VCaP (cell line): ENCODE measurements around the gene RGS5.
A peak's percentile ranks its signal among the peaks of the same experiment; 100 is the strongest.

ENCODE experiments used
- H3K27ac ChIP-seq: fragments of 450-650 bp; 2 replicates; pipeline ENCODE4 v1.5.1; 2017
- TF ChIP-seq, protein P1 (sequence below): fragments of 450-650 bp; conservative IDR thresholded peaks from 2 replicates; pipeline ENCODE4 v1.5.1; 2017; ENCODE audit warnings: mild to moderate bottlenecking, moderate library complexity

The RGS5 gene

DNA sequence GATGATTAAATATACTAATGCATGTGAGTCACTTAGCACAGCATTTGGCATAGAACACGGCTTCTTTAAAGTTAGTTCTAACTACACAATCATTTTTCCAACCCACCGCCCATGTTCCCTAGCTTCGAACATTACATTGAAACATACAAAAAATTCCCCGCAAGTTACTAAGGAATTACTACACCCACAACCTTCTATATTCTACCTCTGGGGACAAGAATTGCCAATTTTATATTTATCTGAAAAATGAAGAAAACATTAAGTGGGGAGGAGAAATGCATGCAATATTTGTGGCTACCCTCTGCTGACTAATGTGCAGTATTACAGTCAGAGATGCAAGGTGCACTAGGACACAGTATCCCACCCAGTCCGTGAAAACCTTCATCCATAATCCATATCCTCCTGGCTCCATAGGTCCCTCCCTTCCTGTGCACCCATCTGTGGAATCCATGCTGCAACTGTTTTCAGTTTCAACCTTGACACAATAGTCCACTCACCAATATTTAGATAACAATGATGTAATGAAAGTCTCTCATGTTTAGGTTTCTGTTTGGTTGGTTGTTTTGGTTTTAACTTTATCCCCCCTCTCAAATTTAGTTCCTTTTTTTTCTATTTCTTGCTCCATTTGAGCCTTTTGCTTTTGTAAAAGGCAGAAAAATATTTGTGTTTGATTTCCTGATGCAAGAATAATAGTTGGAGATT is 31.6 kb downstream of the RGS5 start:
- TF ChIP-seq, protein P1, sequence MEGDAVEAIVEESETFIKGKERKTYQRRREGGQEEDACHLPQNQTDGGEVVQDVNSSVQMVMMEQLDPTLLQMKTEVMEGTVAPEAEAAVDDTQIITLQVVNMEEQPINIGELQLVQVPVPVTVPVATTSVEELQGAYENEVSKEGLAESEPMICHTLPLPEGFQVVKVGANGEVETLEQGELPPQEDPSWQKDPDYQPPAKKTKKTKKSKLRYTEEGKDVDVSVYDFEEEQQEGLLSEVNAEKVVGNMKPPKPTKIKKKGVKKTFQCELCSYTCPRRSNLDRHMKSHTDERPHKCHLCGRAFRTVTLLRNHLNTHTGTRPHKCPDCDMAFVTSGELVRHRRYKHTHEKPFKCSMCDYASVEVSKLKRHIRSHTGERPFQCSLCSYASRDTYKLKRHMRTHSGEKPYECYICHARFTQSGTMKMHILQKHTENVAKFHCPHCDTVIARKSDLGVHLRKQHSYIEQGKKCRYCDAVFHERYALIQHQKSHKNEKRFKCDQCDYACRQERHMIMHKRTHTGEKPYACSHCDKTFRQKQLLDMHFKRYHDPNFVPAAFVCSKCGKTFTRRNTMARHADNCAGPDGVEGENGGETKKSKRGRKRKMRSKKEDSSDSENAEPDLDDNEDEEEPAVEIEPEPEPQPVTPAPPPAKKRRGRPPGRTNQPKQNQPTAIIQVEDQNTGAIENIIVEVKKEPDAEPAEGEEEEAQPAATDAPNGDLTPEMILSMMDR = peak; percentile 72
- H3K27ac ChIP-seq = peak overlapping the region; percentile 13; the same call in 1 of the 2 replicates

DNA sequence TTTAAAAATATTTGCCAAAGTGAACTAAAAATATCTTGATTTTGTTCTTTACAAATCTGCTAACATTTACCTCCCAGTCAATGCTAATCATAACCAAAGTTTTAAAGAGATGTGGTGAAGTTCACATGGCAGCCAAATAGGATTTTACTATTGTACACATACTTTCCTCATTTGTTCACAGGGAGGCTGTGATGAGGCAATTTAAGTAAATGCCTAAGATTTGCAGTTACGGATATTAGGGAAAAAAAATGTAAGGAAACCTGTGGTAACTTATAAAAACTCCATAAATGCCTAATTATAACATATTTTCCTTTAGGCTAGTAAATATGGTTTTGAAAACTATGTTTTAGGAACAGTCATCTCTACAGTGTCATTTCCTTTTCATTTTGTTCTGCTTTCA is 32.4 kb downstream of the RGS5 start:
- TF ChIP-seq, protein P1 = no peak
- no peak overlapping the region for H3K27ac ChIP-seq

DNA sequence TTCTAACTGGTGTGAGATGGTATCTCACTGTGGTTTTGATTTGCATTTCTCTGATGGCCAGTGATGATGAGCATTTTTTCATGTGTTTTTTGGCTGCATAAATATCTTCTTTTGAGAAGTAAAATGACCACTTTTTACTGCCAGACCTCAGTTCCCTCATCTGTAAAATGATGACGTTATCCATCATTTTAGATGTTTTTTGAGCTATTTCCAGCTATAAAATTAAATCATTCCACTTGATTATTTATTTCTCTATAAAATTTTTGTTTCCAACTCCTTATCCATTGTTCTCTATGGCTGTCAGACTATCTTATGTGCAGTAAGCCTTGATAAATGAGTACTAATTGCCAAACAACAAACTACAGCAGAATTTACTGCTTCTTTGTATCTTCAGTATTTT is 33.2 kb downstream of the RGS5 start:
- TF ChIP-seq, protein P1 = no peak
- H3K27ac ChIP-seq = no peak overlapping the region

DNA sequence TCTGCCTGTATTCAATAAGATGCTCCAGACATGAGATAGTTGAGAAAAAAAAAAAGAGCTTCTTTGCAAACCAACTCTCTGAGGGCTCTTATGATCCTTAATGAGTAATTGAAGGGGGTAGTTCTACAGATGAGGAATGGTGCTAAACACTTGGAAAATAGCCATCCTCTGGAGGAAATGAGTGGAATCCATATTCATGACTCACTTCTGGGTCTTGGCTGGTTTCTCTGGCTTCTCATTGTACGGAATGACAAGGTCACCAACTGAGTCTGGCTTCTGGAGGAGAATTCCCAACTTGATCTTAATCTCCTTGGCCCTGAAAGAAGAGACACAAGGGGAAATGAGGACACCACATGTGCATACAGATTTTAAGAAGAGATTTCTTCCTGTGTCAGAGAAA is 34.7 kb downstream of the RGS5 start:
- TF ChIP-seq, protein P1 = no peak

DNA sequence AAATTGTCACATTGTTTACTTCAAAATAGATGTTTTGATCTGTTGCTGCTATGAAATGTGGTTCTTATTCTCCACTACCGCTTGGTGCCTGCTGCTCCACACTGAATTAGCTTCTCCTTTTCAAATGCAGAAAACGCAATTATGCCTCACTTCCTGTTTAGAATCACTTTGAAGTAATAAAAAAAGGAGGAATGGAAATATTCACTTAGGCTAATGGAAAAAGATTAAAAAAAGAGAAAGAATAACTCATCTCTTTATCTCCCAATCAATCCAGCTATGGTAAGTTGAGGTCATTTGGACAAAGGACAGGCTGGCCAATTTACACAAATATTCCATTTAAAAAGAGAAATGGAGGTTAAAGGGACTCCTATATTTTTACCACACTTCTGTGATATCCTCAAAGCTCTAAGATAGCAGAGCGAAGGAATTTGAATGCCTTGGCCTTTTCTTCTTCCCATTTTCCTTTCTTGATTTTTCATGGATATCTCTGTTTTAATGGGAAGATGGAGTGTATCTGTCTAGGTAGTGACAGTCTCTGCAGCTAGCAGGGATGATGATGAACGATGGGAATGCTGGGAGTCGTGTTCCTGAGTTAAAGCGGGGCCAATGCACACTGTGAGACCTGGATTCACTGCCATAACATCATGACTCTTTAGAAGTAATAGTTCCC is 35.7 kb downstream of the RGS5 start:
- TF ChIP-seq, protein P1 = no peak
- no peak overlapping the region for H3K27ac ChIP-seq

More for the DNA sequence above, 34.7 kb downstream of the RGS5 start:
- no peak overlapping the region for H3K27ac ChIP-seq

DNA sequence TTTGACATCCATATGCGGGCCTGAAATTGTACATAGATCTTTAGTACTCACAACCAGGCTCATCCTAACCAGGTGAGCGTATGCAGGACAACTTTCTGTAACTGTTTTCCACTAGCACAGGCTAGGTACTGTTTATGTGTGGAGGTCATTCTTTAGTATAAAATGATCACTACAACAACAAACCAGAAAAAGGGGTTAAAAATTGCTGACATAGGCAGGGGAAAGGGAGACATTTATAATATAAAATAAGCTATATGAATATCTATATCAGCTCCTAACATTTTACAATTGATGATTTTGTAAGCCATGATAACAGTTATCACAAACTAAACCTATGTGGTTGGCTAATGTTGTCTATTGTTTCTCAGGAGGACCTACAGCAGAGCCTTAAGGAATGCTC is 37.6 kb downstream of the RGS5 start:
- no peak overlapping the region for H3K27ac ChIP-seq
- TF ChIP-seq, protein P1 = no peak

DNA sequence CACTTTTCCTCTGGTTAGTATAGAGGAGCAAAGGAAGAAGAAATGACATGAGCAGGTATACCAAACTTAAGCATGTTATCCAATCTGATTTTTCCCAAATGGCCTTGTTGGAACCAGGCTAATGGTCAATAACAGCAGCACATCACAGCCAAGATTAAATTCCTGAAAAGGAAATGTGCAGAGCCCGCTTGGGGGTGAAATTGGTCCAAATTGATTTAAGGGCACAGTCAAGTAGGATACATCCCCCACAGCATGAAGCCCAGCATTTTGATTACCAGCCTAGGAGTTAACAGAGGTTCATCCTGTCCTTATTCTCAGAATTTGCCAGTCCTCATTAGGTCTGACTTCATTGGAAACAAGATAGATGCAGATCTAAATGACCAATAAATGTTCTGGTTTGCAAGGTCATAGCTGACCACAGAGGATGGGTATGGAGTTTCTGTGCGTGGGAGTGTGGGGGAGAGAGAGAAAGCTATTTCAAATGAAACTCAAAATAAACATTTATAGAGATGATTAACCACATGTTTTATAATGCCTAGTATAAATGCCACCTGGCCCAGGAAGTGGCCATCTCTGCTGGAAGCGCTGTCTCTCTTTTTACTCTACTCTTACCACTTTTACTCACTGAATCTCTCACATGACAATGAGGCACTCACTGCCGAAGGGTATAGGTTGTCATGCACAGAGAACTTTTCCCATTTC is 38.7 kb downstream of the RGS5 start:
- peak overlapping the region; percentile 8; the same call in 1 of the 2 replicates for H3K27ac ChIP-seq
- TF ChIP-seq, protein P1 = no peak
